D721Med (cell line): Measurements from ENCODE around the gene TMC3.

Source experiments
- DNase-seq: peaks from one replicate; pipeline ENCODE4 v3.0.0; 2011; ENCODE audit warnings: low spot score; ENCODE audit not compliant: insufficient read length
- FAIRE-seq: peaks from 2 replicates; lab custom pipeline; 2011; peaks lifted over from hg19 to GRCh38; lab: Jason Lieb, UNC
- TF ChIP-seq, protein P1 (sequence below): IDR thresholded peaks from 2 replicates; pipeline ENCODE4 v1.5.1; 2012; ENCODE audit warnings: mild to moderate bottlenecking, control low read depth; ENCODE audit not compliant: insufficient read depth; ENCODE audit errors: missing control alignments

Gene TMC3

DNA sequence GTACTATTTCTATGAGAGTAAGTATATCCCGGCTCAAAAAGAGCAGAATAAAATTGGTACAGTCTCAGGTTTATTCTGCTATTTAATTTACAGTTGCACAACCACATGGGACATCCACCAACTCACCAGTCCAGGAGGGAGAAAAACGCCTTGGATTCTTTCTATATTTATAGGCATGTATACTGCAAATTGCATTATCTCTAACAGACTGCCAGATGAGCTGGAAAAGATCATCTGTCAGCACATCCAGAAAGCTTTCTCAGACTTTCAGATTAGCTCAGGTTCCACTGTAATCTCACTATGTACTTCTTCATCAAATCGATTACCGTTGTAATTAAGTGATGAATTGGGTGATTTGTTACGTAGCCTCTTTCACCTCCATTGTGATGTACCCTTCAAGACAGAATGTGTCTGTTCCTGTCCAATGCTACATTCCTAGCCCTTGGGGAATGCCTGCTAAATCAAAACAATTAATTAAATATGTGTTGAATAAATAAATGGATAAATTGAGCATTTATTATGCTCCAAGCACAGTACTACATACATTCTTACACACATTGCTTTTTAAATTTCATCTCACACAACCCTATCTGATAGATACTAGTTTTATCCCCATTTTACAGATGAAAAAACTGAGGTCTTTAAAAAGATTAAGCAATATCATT lies 38.1 kb upstream of the TMC3 start:
- FAIRE-seq (peak; percentile 29), DNase-seq (no peak)
- TF ChIP-seq, protein P1, sequence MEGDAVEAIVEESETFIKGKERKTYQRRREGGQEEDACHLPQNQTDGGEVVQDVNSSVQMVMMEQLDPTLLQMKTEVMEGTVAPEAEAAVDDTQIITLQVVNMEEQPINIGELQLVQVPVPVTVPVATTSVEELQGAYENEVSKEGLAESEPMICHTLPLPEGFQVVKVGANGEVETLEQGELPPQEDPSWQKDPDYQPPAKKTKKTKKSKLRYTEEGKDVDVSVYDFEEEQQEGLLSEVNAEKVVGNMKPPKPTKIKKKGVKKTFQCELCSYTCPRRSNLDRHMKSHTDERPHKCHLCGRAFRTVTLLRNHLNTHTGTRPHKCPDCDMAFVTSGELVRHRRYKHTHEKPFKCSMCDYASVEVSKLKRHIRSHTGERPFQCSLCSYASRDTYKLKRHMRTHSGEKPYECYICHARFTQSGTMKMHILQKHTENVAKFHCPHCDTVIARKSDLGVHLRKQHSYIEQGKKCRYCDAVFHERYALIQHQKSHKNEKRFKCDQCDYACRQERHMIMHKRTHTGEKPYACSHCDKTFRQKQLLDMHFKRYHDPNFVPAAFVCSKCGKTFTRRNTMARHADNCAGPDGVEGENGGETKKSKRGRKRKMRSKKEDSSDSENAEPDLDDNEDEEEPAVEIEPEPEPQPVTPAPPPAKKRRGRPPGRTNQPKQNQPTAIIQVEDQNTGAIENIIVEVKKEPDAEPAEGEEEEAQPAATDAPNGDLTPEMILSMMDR: no peak

DNA sequence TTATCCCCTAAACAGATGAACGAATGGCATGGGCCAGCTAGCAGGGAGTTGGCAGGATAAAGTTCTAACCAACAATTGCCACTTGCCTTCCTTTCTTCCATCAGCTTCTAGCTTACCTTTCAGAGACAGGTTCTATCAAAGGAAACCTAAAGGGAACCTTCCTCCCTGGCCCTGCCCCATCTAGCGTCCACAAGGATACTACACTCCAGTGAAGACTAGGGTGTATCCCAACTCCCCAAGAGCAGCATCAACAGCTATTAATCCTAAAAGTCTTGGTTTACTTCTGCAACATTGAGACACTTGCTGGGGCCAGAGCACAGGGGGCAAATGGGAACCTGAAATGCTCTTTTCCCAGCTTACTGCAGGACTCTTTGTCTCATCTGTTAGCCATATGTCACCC lies 37.0 kb upstream of the TMC3 start:
- DNase-seq (no peak), FAIRE-seq (no peak)
- TF ChIP-seq, protein P1: no peak

- DNase-seq (no peak), FAIRE-seq (peak; percentile 68)
- TF ChIP-seq, protein P1: peak; percentile 82
Observed at GRCh38 chr15:81410318-81410753, 36.3 kb upstream of the TMC3 start.

GRCh38 chr15:81407718-81408117 lies 33.7 kb upstream of the TMC3 start:
- FAIRE-seq (no peak), DNase-seq (no peak)
- TF ChIP-seq, protein P1: no peak

GRCh38 chr15:81407176-81407575 lies 33.2 kb upstream of the TMC3 start:
- FAIRE-seq (no peak), DNase-seq (no peak)
- TF ChIP-seq, protein P1: no peak

DNA sequence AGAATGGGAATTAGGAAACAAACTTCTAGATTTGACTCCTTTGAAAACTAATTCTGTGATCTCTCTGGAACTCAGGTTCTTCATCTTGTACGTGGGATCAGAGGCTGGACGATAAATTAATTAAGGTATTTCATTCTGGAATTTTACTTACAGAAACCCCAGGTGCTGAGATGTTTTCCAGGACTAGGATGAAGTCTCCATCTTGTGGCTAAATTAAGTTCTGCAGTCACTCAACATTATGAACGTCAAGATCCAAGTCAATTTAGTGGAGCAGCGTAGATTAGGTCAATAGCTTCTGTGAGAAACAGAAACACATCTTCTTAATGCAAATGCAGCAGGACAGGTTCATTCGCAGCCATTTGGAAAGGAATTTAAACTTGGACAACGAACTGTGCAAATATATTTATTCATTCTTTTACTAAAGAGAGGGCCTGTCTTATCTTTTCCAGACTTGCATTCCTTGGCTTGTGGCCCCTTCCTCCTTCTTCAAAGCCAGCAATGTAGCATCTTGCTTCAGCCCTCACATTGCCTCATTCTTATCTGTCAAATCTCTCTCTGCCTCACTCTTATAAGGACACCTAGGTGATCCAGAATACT lies 26.7 kb upstream of the TMC3 start:
- peak; percentile 56 for FAIRE-seq
- no peak for DNase-seq
- TF ChIP-seq, protein P1: peak; percentile 66
